ENCODE results near the gene AGFG1.

The AGFG1 gene

DNA sequence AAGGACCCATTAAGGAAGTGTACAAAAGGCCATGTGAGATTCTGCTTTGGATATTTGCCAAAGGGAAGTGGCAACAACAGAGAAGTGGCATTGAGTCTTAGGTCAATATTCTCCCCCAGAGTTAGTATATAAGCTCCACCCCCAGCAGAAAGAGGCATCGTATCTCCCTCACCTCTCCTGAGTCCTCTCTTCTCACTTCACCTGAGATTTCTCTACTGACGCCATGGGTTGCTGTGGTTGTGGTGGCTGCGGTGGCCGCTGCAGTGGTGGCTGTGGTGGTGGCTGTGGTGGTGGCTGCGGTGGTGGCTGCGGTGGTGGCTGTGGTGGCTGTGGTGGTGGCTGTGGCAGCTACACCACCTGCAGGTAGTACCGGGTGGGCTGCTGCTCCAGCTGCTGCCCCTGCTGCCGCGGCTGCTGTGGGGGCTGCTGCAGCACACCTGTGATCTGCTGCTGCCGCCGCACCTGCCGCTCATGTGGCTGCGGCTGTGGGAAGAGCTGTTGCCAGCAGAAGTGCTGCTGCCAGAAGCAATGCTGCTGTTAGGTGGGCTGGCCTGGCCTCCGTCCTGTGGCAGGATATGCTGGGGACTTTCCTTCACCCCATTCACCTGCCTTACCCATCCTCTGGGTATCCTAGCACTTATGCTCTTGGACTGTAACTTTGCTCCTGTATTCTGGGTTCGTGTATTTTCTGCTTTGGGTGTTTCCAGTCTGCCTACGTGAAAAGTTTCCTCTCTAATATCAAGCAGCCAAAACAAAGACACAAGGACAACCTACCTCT lies 136.8 kb downstream of the AGFG1 start:
- DNase-seq (ENCODE audit: low spot score) = no peak

DNA sequence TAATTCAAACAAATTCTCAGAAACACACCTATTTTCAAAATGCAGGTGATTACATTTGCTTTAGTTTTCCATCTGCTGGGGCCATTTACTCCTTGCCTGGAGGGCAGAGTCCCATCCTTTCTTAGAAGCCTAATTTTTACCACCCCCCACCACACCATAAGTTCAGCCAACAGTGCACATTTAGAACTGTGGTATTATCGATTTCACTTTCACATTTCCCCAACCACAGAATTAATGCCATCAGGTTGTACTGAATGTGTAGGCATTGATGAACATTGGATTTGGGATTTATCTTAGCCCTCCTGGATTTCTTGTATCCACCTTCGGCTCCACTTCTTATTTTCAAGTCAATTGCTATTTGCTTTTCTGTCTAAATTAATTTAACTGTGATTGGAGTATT lies 138.2 kb downstream of the AGFG1 start:
- no peak for DNase-seq (ENCODE audit: low spot score)

Data from cerebellar cortex (tissue), 1 donor.